ENCODE measurements around the gene SYNE1. TPM values are rescaled to one million over a fixed set of nuclear protein-coding genes. Genes with fewer than 3 reads are reported as not detected.

Gene SYNE1
- total RNA-seq, 3 donors from 2014 or later = 16.8 to 78.6 (median 22.3) TPM

DNA sequence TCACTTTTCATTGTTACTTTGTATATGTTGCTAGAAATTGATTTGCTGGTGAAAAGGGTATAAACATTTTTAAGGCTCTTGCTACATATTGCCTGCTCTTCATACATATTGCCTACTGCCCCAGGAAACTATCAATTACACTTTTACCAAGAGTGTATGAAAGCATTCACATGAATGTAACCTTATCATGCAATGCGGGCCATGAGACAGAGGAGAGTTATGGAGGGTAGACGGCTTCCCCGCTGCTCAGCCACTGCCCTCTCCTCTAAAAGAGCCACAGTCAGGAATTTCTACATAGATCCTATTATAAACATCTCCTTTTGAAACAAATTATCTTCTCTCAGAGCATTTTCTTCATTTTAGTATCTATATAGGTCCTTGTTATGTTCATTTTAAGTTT lies 565.3 kb downstream of the SYNE1 start:
- Histone ChIP-seq H3K4me1 (ENCODE audit: low read depth) (no peaks in the 10 kb centered on the region), H3K36me3 (ENCODE audit: low read depth) (no peaks in the 10 kb centered on the region), H3K9me3 (peaks cover 12% of the 10 kb centered on the region), H3K4me3 (no peak overlapping the region)
- intact Hi-C loops (cut with DNase I, micrococcal nuclease) = no loop called here
- ATAC-seq (no peak), DNase-seq (no peak)
- TF ChIP-seq, protein P1, sequence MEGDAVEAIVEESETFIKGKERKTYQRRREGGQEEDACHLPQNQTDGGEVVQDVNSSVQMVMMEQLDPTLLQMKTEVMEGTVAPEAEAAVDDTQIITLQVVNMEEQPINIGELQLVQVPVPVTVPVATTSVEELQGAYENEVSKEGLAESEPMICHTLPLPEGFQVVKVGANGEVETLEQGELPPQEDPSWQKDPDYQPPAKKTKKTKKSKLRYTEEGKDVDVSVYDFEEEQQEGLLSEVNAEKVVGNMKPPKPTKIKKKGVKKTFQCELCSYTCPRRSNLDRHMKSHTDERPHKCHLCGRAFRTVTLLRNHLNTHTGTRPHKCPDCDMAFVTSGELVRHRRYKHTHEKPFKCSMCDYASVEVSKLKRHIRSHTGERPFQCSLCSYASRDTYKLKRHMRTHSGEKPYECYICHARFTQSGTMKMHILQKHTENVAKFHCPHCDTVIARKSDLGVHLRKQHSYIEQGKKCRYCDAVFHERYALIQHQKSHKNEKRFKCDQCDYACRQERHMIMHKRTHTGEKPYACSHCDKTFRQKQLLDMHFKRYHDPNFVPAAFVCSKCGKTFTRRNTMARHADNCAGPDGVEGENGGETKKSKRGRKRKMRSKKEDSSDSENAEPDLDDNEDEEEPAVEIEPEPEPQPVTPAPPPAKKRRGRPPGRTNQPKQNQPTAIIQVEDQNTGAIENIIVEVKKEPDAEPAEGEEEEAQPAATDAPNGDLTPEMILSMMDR (IDR thresholded peaks at IDR 0.05) = no peak

Other genes starting within 250 kb of the SYNE1 start
- gene MYCT1, start 60.5 kb upstream of the SYNE1 start, total RNA-seq = 1 to 10 TPM; 2.3 to 6.2 (median 3.8) TPM
- gene VIP, start 113.4 kb upstream of the SYNE1 start, total RNA-seq = 10 to 100 TPM in 1 of 3 donors, 1 to 10 TPM in 2; 6.7 to 50.2 (median 8.9) TPM